ENCODE data around the gene GLT1D1.

GLT1D1 gene

DNA sequence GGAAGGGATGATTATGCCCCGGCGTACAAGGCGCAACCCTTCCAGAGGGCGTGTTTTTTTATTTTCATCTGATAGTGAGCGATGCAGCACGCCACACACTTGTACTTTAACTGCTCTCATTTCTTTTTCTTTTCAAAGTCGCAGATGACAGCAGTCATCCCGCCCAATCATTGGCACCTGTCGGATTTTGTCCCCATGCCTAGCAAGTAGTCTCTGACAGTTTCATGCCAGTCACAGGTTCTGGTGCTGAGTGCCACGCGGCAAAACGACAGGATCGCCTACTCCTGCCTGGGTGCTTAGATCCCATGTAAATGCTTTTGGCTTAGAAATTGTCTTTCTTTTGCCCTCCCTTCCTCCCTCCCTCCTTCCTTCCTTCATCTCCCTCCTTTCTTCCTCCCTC lies 117.7 kb downstream of the GLT1D1 start:
- peaks cover 55% of the 10 kb centered on the region for H3K27me3 Mint-ChIP-seq
- H3K4me1 Mint-ChIP-seq (ENCODE audit: low read depth) = peaks cover 7% of the 10 kb centered on the region
- DNase-seq = no peak
- H3K9me3 Mint-ChIP-seq = no peaks in the 10 kb centered on the region
- H3K27ac Mint-ChIP-seq = no peak overlapping the region
- no peaks in the 10 kb centered on the region for H3K36me3 Mint-ChIP-seq (ENCODE audit: low read depth)
- H3K4me3 Mint-ChIP-seq = no peak overlapping the region

DNA sequence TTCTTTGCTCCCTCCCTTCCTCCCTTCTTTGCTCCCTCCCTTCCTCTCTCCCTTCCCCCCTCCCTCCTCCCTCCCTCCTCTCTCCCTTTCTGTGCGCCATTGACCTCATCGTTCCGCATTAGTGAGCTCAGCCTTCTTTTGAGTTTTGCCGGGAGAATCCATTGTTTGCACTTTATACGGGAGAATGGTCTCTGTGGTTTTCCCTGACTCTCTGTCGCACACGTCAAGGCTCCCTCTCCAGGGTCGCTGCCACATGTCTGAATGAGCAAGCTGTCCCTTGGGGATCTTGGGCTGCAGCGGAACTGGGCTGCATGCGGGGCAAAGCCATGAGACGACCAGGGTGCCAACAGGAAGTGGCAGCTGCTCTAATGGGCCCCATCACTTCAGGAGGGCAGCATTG lies 118.5 kb downstream of the GLT1D1 start:
- Mint-ChIP-seq H3K36me3 (ENCODE audit: low read depth) (no peaks in the 10 kb centered on the region), H3K4me1 (ENCODE audit: low read depth) (peaks cover 7% of the 10 kb centered on the region), H3K27ac (no peak overlapping the region), H3K27me3 (peaks cover 64% of the 10 kb centered on the region), H3K9me3 (no peaks in the 10 kb centered on the region), H3K4me3 (no peak overlapping the region)
- DNase-seq = no peak

DNA sequence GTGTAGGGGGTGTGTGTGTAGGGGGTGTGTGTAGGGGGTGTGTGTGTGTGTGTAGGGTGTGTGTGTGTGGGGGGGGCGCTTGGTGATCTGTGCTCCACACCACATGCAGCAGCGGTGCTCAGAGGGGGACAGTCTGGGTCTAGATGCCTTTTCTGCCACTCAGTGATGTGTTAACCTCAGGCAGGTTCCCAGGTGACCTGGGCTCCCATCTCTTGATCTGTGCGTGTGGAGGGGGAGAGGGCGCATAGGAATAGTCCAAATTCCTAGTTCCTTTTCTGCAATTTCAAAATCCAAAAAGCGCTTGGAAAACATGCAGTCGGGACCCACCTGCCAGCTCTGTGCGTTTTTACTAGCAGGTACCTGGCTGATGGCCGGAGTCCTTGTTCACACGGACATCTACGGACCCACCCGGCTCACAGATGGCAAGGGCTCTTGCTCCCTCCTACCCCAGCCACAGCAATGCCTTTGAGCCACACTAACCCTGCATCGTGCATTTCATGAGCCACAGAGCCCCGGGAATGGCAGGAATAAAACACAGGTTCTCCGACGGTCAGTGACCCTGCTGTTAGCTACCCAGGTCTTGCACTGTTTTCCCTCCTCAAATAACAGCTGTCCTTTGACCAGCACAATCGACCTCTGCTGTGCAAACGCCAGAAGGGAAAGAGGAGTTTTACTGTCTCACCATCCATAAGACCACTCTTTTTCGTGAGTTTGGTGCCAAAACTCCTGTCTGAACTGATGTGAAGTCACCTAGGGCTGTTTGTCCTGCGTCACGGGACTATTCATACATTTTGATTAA lies 120.8 kb downstream of the GLT1D1 start:
- DNase-seq = no peak
- no peak overlapping the region for H3K4me3 Mint-ChIP-seq
- no peaks in the 10 kb centered on the region for H3K36me3 Mint-ChIP-seq (ENCODE audit: low read depth)
- no peak overlapping the region for H3K27ac Mint-ChIP-seq
- no peaks in the 10 kb centered on the region for H3K9me3 Mint-ChIP-seq
- H3K4me1 Mint-ChIP-seq (ENCODE audit: low read depth) = peaks cover 7% of the 10 kb centered on the region
- peaks cover 70% of the 10 kb centered on the region for H3K27me3 Mint-ChIP-seq

DNA sequence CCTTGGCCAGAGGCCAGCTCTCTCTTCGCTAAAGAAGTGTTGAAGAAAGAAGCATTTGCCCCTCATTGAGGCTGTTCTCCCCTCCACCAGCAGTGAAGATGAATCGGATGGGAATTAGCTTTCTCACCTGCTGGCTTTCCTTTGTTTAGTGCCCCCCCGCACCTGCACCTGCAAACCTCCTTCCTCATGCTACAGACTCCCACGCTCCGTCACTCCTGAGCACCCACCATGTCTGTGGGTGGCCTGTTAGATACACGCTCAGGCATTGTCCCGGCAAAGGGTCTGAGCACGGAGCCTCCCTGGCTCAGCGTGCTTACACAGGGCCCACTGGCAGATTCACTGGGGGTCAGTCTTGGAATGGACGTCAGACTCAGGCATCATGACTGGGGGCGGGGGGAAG lies 121.6 kb downstream of the GLT1D1 start:
- no peak for DNase-seq
- Mint-ChIP-seq H3K27me3 (peaks cover 70% of the 10 kb centered on the region), H3K27ac (no peak overlapping the region), H3K36me3 (ENCODE audit: low read depth) (no peaks in the 10 kb centered on the region), H3K4me1 (ENCODE audit: low read depth) (peaks cover 4% of the 10 kb centered on the region), H3K9me3 (no peaks in the 10 kb centered on the region), H3K4me3 (no peak overlapping the region)

DNA sequence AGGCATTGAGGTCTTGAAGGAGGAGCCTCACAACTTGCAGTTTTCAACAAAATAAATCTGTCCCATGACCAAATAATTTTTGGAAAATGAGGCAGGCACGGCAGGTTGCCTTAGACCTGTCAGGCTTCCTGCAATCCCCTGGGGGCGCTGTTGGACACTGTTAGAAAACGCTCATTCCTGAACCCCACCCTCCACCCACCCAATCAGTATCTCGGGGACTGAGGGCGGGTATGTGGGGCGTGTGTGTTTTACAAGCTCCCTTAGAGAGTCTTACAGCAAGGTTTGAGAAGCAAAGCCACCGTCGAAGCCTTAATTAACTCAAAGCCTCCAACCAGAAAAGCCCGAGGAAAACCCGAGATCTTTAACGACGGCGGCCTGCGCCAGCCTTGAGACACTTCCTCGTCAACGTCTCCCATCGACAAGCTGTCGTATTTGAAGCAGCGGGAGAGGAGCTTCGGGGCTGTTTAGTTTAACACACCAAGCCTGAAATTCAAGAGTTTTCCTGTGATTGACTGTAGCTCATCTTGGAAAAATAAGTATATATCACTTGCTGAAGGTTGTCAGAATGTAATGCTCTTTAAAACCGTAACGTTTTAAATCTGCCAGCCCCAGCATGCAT lies 123.0 kb downstream of the GLT1D1 start:
- peaks cover 68% of the 10 kb centered on the region for H3K27me3 Mint-ChIP-seq
- no peak overlapping the region for H3K27ac Mint-ChIP-seq
- no peak overlapping the region for H3K4me3 Mint-ChIP-seq
- H3K4me1 Mint-ChIP-seq (ENCODE audit: low read depth) = no peaks in the 10 kb centered on the region
- DNase-seq = peak; percentile 41
- no peaks in the 10 kb centered on the region for H3K36me3 Mint-ChIP-seq (ENCODE audit: low read depth)
- H3K9me3 Mint-ChIP-seq = no peaks in the 10 kb centered on the region

DNA sequence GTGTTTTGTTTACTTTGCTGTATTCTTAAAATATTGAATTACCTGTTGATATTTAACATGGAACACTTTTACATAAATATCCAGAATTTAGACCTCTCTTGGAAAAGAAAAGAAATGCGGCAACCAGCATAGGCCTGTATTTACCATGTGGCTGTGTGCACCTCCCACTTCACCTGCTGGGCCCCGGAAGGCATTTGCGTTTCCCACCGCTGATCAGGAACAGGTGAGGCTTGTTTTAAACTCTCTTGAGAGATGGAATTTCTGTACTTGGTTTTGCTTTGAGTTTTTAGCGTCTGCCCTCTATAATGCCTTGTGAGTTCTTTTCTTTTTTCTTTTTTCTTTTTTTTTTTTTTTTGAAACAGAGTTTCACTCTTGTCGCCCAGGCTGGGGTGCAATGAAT lies 124.2 kb downstream of the GLT1D1 start:
- no peak overlapping the region for H3K4me3 Mint-ChIP-seq
- no peaks in the 10 kb centered on the region for H3K36me3 Mint-ChIP-seq (ENCODE audit: low read depth)
- peaks cover 61% of the 10 kb centered on the region for H3K27me3 Mint-ChIP-seq
- no peaks in the 10 kb centered on the region for H3K4me1 Mint-ChIP-seq (ENCODE audit: low read depth)
- no peaks in the 10 kb centered on the region for H3K9me3 Mint-ChIP-seq
- no peak for DNase-seq
- H3K27ac Mint-ChIP-seq = no peak overlapping the region

DNA sequence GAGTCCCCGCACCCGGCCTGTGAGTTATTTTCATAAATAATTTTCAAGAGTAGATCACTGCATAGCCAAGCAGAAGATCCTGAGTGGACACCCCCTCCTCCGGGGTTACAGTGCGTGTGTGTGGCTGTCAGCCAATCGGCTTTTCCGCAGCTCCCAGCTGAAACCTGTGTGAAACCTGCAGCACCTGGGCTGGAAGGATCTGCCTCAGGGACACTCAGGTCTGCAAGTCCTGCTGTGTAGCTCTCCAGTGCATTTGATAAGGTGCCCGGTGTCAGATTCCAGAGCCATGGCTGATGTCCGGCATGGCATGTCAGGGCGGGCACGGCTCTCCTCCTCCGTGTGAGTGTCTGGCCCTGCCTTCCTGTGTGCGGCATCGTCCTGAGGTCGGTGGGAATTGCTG lies 124.8 kb downstream of the GLT1D1 start:
- Mint-ChIP-seq H3K4me1 (ENCODE audit: low read depth) (no peaks in the 10 kb centered on the region), H3K9me3 (no peaks in the 10 kb centered on the region), H3K27me3 (peaks cover 57% of the 10 kb centered on the region), H3K36me3 (ENCODE audit: low read depth) (no peaks in the 10 kb centered on the region), H3K4me3 (no peak overlapping the region), H3K27ac (no peak overlapping the region)
- DNase-seq = no peak

DNA sequence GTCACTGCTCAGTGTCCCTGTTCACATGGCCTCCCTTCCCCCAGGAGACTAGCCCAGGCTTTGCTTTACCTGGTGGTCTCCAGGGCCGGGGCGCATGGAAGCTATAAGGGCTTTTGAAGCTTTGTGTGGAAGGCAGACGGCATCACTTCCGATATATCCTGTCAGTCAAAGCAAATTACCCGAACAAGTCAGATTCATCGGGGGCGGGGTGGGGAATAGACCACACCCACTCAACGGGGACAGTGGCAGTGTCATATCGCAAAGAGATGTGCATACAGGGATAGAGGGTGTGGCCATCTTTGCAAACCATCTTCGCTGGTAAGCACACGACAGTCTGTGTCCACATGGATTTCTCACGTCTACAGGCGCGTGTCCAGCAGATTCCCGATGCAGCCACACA lies 127.3 kb downstream of the GLT1D1 start:
- Mint-ChIP-seq H3K4me3 (no peak overlapping the region), H3K27ac (no peak overlapping the region), H3K36me3 (ENCODE audit: low read depth) (no peaks in the 10 kb centered on the region), H3K27me3 (peaks cover 36% of the 10 kb centered on the region), H3K4me1 (ENCODE audit: low read depth) (no peaks in the 10 kb centered on the region), H3K9me3 (no peaks in the 10 kb centered on the region)
- DNase-seq = no peak

DNA sequence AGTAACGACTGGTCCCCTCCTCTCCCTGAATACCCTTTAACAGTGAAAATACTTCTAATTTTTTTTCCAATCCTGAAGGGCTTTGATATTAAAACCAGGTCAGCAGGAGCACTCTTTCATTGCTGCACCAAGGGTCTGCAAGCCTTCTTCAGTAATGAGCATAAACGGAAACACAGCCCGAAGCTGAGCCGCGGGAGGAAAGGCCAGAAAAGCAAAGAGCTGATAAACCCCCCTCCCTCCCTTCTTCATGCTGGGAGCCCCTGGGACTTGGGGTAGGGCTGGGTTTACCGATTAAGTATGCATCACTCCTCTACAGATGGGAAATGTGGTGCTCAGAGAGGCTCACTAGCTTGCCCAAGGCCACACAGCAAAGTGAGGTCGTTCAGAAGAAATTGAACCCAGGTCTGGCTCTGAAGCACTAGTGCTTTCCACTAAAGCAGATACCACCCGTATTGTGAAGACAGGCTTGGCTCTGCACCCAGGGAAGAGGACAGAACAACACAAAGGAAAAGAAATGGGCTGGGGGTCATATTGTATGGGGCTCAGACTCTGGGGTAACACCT lies 128.8 kb downstream of the GLT1D1 start:
- Mint-ChIP-seq H3K27me3 (peaks cover 22% of the 10 kb centered on the region), H3K27ac (no peak overlapping the region), H3K4me1 (ENCODE audit: low read depth) (no peaks in the 10 kb centered on the region), H3K9me3 (no peaks in the 10 kb centered on the region), H3K4me3 (no peak overlapping the region), H3K36me3 (ENCODE audit: low read depth) (no peaks in the 10 kb centered on the region)
- DNase-seq = no peak

DNA sequence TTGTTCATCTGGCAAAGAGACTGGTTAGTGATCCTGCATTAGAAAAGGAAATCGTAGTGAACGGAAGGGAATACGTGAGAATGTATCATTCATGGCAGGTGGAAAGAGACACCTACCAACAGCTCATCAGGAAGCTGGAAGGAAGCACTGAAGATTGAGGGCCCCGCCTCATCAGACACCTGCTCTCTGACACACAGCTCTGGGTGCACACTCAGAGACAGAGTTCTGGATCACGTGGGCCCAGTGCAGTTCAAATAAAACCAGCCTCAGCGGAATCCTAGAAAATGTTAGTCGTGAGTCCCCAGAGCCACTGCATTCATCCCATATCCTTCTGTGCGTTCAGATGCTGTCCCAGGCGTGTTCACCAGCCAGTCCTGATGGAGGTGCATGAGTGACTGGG lies 129.7 kb downstream of the GLT1D1 start:
- H3K36me3 Mint-ChIP-seq (ENCODE audit: low read depth) = no peaks in the 10 kb centered on the region
- no peak overlapping the region for H3K4me3 Mint-ChIP-seq
- no peaks in the 10 kb centered on the region for H3K9me3 Mint-ChIP-seq
- no peaks in the 10 kb centered on the region for H3K4me1 Mint-ChIP-seq (ENCODE audit: low read depth)
- DNase-seq = no peak
- H3K27me3 Mint-ChIP-seq = peaks cover 17% of the 10 kb centered on the region
- H3K27ac Mint-ChIP-seq = no peak overlapping the region

DNA sequence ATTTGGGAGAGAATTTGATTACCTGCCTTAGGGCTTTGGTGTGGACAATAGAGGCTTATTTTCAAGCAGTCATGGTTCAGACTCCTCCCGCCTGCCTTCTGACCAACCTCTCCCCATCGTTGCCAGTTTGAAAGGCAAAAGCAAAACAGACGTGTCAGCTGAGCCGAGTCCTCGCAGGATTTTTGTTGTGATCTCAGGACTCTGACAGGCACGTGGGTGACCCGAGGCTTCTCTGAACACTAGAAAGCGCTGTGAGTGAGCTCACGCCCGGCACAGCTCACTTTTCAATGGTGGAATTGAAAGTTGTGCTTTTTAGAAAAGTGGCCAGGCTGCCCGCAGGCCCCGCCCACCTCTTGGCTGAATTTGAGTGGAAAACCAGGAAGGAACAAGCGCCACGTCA lies 130.1 kb downstream of the GLT1D1 start:
- Mint-ChIP-seq H3K9me3 (no peaks in the 10 kb centered on the region), H3K4me3 (no peak overlapping the region), H3K27ac (no peak overlapping the region), H3K27me3 (peaks cover 17% of the 10 kb centered on the region), H3K4me1 (ENCODE audit: low read depth) (no peaks in the 10 kb centered on the region), H3K36me3 (ENCODE audit: low read depth) (no peaks in the 10 kb centered on the region)
- DNase-seq = no peak

DNA sequence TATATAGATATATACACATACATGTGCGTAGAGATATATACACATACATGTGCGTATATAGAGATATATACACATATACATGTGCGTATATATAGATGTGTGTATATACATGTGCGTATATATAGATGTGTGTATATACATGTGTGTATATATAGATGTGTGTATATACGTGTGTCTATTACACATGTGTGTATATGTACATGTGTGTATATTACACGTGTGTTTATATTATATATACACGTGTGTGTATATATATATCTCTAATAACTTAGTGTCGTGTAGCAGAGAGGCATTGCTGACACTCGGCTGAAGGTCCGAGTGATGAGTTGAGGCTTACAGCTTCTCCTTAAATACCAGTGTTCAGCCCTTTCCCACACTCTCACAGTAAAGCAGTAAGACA lies 133.7 kb downstream of the GLT1D1 start:
- Mint-ChIP-seq H3K27ac (no peak overlapping the region), H3K4me3 (no peak overlapping the region), H3K9me3 (no peaks in the 10 kb centered on the region), H3K4me1 (ENCODE audit: low read depth) (no peaks in the 10 kb centered on the region), H3K36me3 (ENCODE audit: low read depth) (no peaks in the 10 kb centered on the region), H3K27me3 (no peaks in the 10 kb centered on the region)
- DNase-seq = no peak

DNA sequence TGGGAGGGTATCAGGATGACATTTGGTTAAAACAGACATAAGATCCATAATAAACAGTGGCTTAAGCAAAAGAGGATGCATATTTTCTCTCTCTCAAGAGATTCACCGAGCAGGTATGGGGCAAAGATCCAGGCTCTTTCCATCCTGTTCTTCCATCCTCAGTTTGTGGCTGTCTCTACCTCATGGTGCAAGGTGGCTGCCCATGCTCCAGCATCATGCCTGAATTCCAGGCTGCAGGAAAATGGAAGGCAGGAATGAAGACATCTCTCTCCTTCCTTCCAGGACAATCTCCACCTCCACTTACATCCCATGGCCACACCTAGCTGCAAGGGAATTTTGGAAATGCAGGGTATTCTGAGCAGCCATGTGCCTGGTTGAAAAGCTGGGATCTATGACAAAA lies 136.0 kb downstream of the GLT1D1 start:
- Mint-ChIP-seq H3K27me3 (peaks cover 4% of the 10 kb centered on the region), H3K4me1 (ENCODE audit: low read depth) (no peaks in the 10 kb centered on the region), H3K27ac (no peak overlapping the region), H3K4me3 (no peak overlapping the region), H3K9me3 (no peaks in the 10 kb centered on the region), H3K36me3 (ENCODE audit: low read depth) (no peaks in the 10 kb centered on the region)
- no peak for DNase-seq

DNA sequence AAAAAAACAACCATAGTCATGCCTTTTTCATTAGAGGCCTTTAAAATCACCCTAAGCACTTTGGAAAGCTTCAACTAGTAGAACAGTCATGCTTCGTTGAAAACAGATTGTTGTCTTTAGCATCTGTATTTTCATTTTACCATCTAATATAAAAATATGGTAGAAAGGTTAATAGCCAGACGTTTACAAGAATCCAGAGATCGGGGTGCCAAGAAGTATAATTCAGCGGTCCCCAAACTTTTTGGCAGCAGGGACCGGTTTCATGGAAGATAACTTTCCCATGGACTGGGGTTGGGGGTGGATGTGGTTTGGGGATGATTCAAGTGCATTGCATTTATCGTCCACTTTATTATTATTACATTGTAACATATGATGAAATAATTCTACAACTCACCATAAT lies 138.4 kb downstream of the GLT1D1 start:
- Mint-ChIP-seq H3K27me3 (peaks cover 4% of the 10 kb centered on the region), H3K4me3 (no peak overlapping the region), H3K36me3 (ENCODE audit: low read depth) (no peaks in the 10 kb centered on the region), H3K27ac (no peak overlapping the region), H3K4me1 (ENCODE audit: low read depth) (no peaks in the 10 kb centered on the region), H3K9me3 (peaks cover 2% of the 10 kb centered on the region)
- no peak for DNase-seq

DNA sequence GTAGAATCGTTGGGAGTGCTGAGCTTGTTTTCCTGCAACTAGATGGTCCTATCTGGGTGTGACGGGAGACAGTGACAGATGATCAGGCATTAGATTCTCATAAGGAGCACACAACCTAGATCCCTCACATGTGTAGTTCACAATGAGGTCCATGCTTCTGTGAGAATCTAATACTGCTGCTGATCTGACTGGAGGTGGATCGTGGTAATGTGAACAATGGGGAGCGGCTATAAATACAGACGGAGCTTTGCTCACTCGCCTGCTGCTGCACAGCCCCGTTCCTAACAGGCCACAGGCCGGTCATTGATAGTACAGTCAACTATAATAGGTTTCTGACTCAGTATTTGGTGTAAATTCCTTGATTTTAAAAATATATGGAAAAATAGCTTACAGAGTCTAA lies 138.8 kb downstream of the GLT1D1 start:
- no peaks in the 10 kb centered on the region for H3K4me1 Mint-ChIP-seq (ENCODE audit: low read depth)
- H3K36me3 Mint-ChIP-seq (ENCODE audit: low read depth) = no peaks in the 10 kb centered on the region
- H3K27ac Mint-ChIP-seq = no peak overlapping the region
- peaks cover 2% of the 10 kb centered on the region for H3K9me3 Mint-ChIP-seq
- H3K27me3 Mint-ChIP-seq = peaks cover 4% of the 10 kb centered on the region
- DNase-seq = no peak
- H3K4me3 Mint-ChIP-seq = no peak overlapping the region
